Measurements from ENCODE around the gene STEAP1B. TPM values are rescaled to one million over a fixed set of nuclear protein-coding genes. Genes with fewer than 3 reads are reported as not detected.
"Not testable (repeated sequence)": the region's sequence is repeated elsewhere in the genome, so short reads cannot be mapped to it uniquely, and the experiment has no call there.

STEAP1B gene
- total and polyA plus RNA-seq, 4 donors: 0.06 to 0.28 (median 0.08) TPM; not detected in 1

GRCh38 chr7:22454446-22454845 is 45.5 kb downstream of the STEAP1B start:
- 88% methylated on average over 3 of the region's 3 CpGs for WGBS
- no peak overlapping the region for H3K4me3 ChIP-seq (ENCODE audit: low read depth in 1 of 3, low read length in 3 of 3)
- DNase-seq (ENCODE audit: low spot score): no peak

GRCh38 chr7:22452960-22453558 is 46.9 kb downstream of the STEAP1B start:
- Histone ChIP-seq H3K36me3 (ENCODE audit: control insufficient read depth in 4 of 4, insufficient read depth in 3 of 4, low read depth in 1 of 4, low read length in 3 of 4) (no peaks in the 10 kb centered on the region), H3K27ac (ENCODE audit: low read depth in 1 of 2, low read length in 2 of 2) (no peak overlapping the region), H3K9me3 (ENCODE audit: control insufficient read depth in 4 of 4, low read length in 3 of 4) (no peaks in the 10 kb centered on the region), H3K9ac (ENCODE audit: low read depth in 1 of 2, low read length in 2 of 2) (no peak overlapping the region), H3K27me3 (ENCODE audit: control insufficient read depth in 4 of 4, insufficient read depth in 4 of 4, low read length in 3 of 4) (peaks cover 0 to 2% (median 0%) of the 10 kb centered on the region in 4 donors), H3K4me1 (ENCODE audit: control insufficient read depth in 4 of 4, insufficient read depth in 4 of 4, low read length in 3 of 4) (peaks cover 0 to 6% (median 1%) of the 10 kb centered on the region in 4 donors), H3K4me3 (ENCODE audit: low read depth in 1 of 3, low read length in 3 of 3) (no peak overlapping the region)
- TF ChIP-seq RAD21 (IDR thresholded peaks at IDR 0.05): no peak
- DNase-seq (ENCODE audit: low spot score): no peak
- WGBS: 54% methylated on average over 4 of the region's 4 CpGs

More at GRCh38 chr7:22454446-22454845, 45.5 kb downstream of the STEAP1B start:
- Histone ChIP-seq H3K9me3 (ENCODE audit: control insufficient read depth in 4 of 4, low read length in 3 of 4) (no peaks in the 10 kb centered on the region), H3K4me1 (ENCODE audit: control insufficient read depth in 4 of 4, insufficient read depth in 4 of 4, low read length in 3 of 4) (peaks cover 0 to 6% (median 1%) of the 10 kb centered on the region in 4 donors), H3K9ac (ENCODE audit: low read depth in 1 of 2, low read length in 2 of 2) (no peak overlapping the region), H3K27me3 (ENCODE audit: control insufficient read depth in 4 of 4, insufficient read depth in 4 of 4, low read length in 3 of 4) (peaks cover 0 to 2% (median 0%) of the 10 kb centered on the region in 4 donors), H3K27ac (ENCODE audit: low read depth in 1 of 2, low read length in 2 of 2) (no peak overlapping the region), H3K36me3 (ENCODE audit: control insufficient read depth in 4 of 4, insufficient read depth in 3 of 4, low read depth in 1 of 4, low read length in 3 of 4) (no peaks in the 10 kb centered on the region)
- TF ChIP-seq YY1 (IDR thresholded peaks at IDR 0.05) (no peak), RXRA (IDR thresholded peaks at IDR 0.05) (no peak)

DNA sequence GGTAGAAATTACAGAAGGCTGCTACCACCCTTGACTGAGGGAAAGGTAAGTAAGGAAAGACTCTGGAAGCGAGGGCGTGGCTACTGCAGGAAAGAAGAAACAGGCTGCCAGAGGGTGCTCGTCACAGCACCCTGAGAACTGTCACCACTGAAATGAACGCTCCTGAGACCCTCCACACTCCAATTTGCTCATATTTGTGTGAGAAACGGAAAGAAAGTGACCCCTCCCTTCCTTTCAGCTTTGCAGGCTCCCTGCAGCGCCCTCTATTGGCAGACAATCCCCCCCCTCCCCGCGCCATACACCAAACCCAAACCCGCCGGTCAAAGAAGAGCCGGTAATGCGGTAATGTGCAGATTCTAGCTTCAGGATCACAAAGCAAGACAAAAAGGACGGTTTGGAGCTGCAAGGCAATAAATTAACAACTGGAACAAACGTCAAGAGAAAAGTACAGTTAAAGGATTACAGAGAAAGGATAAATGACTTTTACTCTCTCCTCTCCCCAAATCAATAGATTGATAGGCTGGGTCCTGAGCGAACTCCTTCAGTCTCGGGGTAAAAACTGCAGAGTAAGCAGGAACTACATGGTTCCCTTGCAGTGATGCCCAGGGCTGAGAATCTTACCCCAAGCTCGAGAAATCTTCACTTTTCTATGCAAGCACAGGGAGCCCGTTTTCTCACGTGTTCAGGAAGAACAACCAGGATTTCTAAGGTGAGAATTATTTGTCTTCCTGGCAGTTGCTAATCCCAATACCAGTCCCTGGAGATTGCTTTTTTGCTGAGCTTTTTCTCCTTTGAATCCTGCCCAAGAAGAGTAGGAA is 47.6 kb downstream of the STEAP1B start:
- TF ChIP-seq RXRA (IDR thresholded peaks at IDR 0.05) (no peak), RAD21 (IDR thresholded peaks at IDR 0.05) (peak; percentile 85 to 87), CTCF (IDR thresholded peaks at IDR 0.05; ENCODE audit: low read depth, low read length, missing input control) (peak; percentile 62), YY1 (IDR thresholded peaks at IDR 0.05) (peak; percentile 32)
- H3K4me3 ChIP-seq (ENCODE audit: low read depth in 1 of 3, low read length in 3 of 3): peak overlapping the region in 2 of 3 donors; percentile 21 to 54
- H3K9ac ChIP-seq (ENCODE audit: low read depth in 1 of 2, low read length in 2 of 2): peak overlapping the region in 1 of 2 donors; percentile 28
- no peaks in the 10 kb centered on the region for H3K36me3 ChIP-seq (ENCODE audit: control insufficient read depth in 4 of 4, insufficient read depth in 3 of 4, low read depth in 1 of 4, low read length in 3 of 4)
- peak; percentile 73 for DNase-seq (ENCODE audit: low spot score)
- no peak overlapping the region for H3K27ac ChIP-seq (ENCODE audit: low read depth in 1 of 2, low read length in 2 of 2)
- WGBS: 18% methylated on average over 19 of the region's 19 CpGs
- H3K27me3 ChIP-seq (ENCODE audit: control insufficient read depth in 4 of 4, insufficient read depth in 4 of 4, low read length in 3 of 4): peaks cover 0 to 2% (median 0%) of the 10 kb centered on the region in 4 donors
- H3K9me3 ChIP-seq (ENCODE audit: control insufficient read depth in 4 of 4, low read length in 3 of 4): no peaks in the 10 kb centered on the region
- H3K4me1 ChIP-seq (ENCODE audit: control insufficient read depth in 4 of 4, insufficient read depth in 4 of 4, low read length in 3 of 4): peaks cover 0 to 6% (median 1%) of the 10 kb centered on the region in 4 donors

DNA sequence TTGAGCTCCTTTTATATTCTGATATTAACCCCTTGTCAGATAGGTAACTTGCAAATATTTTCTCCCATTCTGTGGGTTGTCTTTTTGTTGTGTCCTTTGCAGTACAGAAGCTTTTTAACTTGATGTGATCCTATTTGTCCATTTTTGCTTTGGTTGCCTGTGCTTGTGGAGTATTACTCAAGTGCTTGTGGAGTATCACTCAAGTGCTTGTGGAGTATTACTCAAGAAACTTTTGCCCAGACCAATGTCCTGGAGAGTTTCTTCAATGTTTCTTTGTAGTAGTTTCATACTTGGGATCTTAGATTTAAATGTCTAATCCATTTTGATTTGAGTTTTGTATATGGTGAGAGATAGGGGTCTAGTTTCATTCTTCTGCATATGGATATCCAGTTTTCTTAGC is 50.0 kb downstream of the STEAP1B start:
- not testable (repeated sequence) for H3K4me1 ChIP-seq (ENCODE audit: control insufficient read depth in 4 of 4, insufficient read depth in 4 of 4, low read length in 3 of 4); H3K36me3 ChIP-seq (ENCODE audit: control insufficient read depth in 4 of 4, insufficient read depth in 3 of 4, low read depth in 1 of 4, low read length in 3 of 4); H3K4me3 ChIP-seq (ENCODE audit: low read depth in 1 of 3, low read length in 3 of 3); H3K27me3 ChIP-seq (ENCODE audit: control insufficient read depth in 4 of 4, insufficient read depth in 4 of 4, low read length in 3 of 4); H3K27ac ChIP-seq (ENCODE audit: low read depth in 1 of 2, low read length in 2 of 2); H3K9me3 ChIP-seq (ENCODE audit: control insufficient read depth in 4 of 4, low read length in 3 of 4); DNase-seq (ENCODE audit: low spot score); H3K9ac ChIP-seq (ENCODE audit: low read depth in 1 of 2, low read length in 2 of 2)

All from liver (tissue), 9 donors.